Kidney capillary endothelial cell (primary cell): Measurements from ENCODE around the gene CCR6.
"Not testable (repeated sequence)": the region's sequence is repeated elsewhere in the genome, so short reads cannot be mapped to it uniquely, and the experiment has no call there.

Experiments
- DNase-seq: peaks from one replicate; pipeline ENCODE4 v3.0.0-alpha.2; 2018; ENCODE audit warnings: low spot score

The CCR6 gene

GRCh38 chr6:167122827-167123657 lies at the start of gene CCR6:
CCR6 (plus strand) TSS chr6:167123096; CDS start chr6:167136135, 13,039 bp downstream.
- no peak for DNase-seq

- DNase-seq, result no peak
Measured at GRCh38 chr6:167073679-167074274, 49.1 kb upstream of the CCR6 start.

GRCh38 chr6:167077241-167077932 lies 45.5 kb upstream of the CCR6 start:
- DNase-seq, result no peak

- no peak for DNase-seq
Measured at GRCh38 chr6:167078745-167079144, 44.2 kb upstream of the CCR6 start.

- no peak for DNase-seq
Measured at GRCh38 chr6:167079853-167080297, 43.0 kb upstream of the CCR6 start.

- DNase-seq, result no peak
Measured at GRCh38 chr6:167087857-167088354, 35.0 kb upstream of the CCR6 start.

- not testable (repeated sequence) for DNase-seq
Measured at GRCh38 chr6:167088741-167089140, 34.2 kb upstream of the CCR6 start.

- DNase-seq, result no peak
Measured at GRCh38 chr6:167089243-167090142, 33.4 kb upstream of the CCR6 start.

GRCh38 chr6:167090171-167090570 lies 32.7 kb upstream of the CCR6 start:
- no peak for DNase-seq

- no peak for DNase-seq
Measured at GRCh38 chr6:167091026-167091804, 31.7 kb upstream of the CCR6 start.

GRCh38 chr6:167091805-167092107 lies 31.1 kb upstream of the CCR6 start:
- no peak for DNase-seq

GRCh38 chr6:167092672-167093339 lies 30.1 kb upstream of the CCR6 start:
- no peak for DNase-seq

GRCh38 chr6:167093406-167093921 lies 29.4 kb upstream of the CCR6 start:
- DNase-seq, result no peak

GRCh38 chr6:167093922-167094432 lies 28.9 kb upstream of the CCR6 start:
- DNase-seq, result no peak

- no peak for DNase-seq
Measured at GRCh38 chr6:167094436-167094819, 28.5 kb upstream of the CCR6 start.

- DNase-seq, result no peak
Measured at GRCh38 chr6:167094820-167095637, 27.9 kb upstream of the CCR6 start.

GRCh38 chr6:167095888-167096287 lies 27.0 kb upstream of the CCR6 start:
- no peak for DNase-seq

GRCh38 chr6:167096991-167097390 lies 25.9 kb upstream of the CCR6 start:
- DNase-seq, result no peak

- no peak for DNase-seq
Measured at GRCh38 chr6:167097770-167098169, 25.1 kb upstream of the CCR6 start.
